K562 (cell line): ENCODE data around the gene CASKIN2. TPM values are rescaled to one million over a fixed set of nuclear protein-coding genes. Genes with fewer than 3 reads are reported as not detected.

Source experiments
- ATAC-seq: fragments of 200-7000 bp; cut with Tn5 transposase; 3 replicates; pipeline ENCODE4 v1.9.1; 2020; ENCODE audit warnings: moderate library complexity
- BruUV-seq: library from RNA; stranded (reverse); fragments of 400-500 nt; replicated peaks from 2 replicates; lab custom pipeline; 2021; lab: Mats Ljungman, UMichigan
- CTCF ChIA-PET: fragments of 300-600 bp; formaldehyde crosslinking; extraction: SDS; loops from one replicate; lab custom pipeline; 2021; ENCODE audit warnings: low intra/inter-chr PET ratio; lab: Yijun Ruan, JAX
- POLR2A ChIA-PET: fragments of 300-600, 350-650 bp; sonication (Branson Sonifier 250); formaldehyde crosslinking; extraction: SDS; loops from one replicate; lab custom pipeline; 2021; ENCODE audit warnings: antibody characterized with exemption, inconsistent platforms; lab: Yijun Ruan, JAX
- DNase-seq, 4 experiments: peaks; one replicate each; pipeline versions ENCODE4 v3.0.0 to v3.0.0-alpha.2; 2011 to 2018; ENCODE audit warnings: low spot score in 3 of 4, mixed read lengths in 3 of 4; ENCODE audit errors: extremely low read depth in 1 of 4
- FAIRE-seq: peaks from 2 replicates; lab custom pipeline; 2011; peaks lifted over from hg19 to GRCh38; lab: Jason Lieb, UNC
- H2AFZ ChIP-seq: 2 replicates; pipeline ENCODE4 v1.6.0; 2011; ENCODE audit warnings: low read depth, low read length, control low read depth, inconsistent platforms
- H3K27ac ChIP-seq: fragments of 200-600 bp; 3 replicates; pipeline ENCODE4 v1.8.0; 2011; ENCODE audit warnings: low read depth, mild to moderate bottlenecking, control low read depth, inconsistent platforms, low read length, moderate library complexity, mixed read lengths; ENCODE audit errors: extremely low read depth
- H3K27me3 ChIP-seq, 2 experiments: fragments of 300-600 bp in 1 of 2; 2 replicates in 1 of 2; 3 replicates in 1 of 2; pipeline versions ENCODE4 v1.6.0 to v1.8.0; 2011; ENCODE audit warnings: inconsistent platforms in 2 of 2, low read length in 2 of 2, mild to moderate bottlenecking in 1 of 2, mixed read lengths in 1 of 2, moderate library complexity in 1 of 2; ENCODE audit not compliant: control insufficient read depth in 2 of 2, insufficient read depth in 2 of 2
- H3K36me3 ChIP-seq: fragments of 300-600 bp; 3 replicates; pipeline ENCODE4 v1.8.0; 2011; ENCODE audit warnings: mild to moderate bottlenecking, low read length, inconsistent platforms; ENCODE audit not compliant: control insufficient read depth, insufficient read depth
- H3K4me1 ChIP-seq, 2 experiments: fragments of 200-600 bp in 1 of 2; replicated peaks in 1 of 2; 2 replicates in 1 of 2; 3 replicates in 1 of 2; pipeline versions ENCODE4 v1.5.1 to v1.8.0; 2011; ENCODE audit warnings: inconsistent platforms in 2 of 2, low read length in 2 of 2, mild to moderate bottlenecking in 1 of 2, mixed read lengths in 1 of 2, moderate library complexity in 1 of 2; ENCODE audit not compliant: control insufficient read depth in 2 of 2, insufficient read depth in 2 of 2
- H3K4me2 ChIP-seq: 2 replicates; pipeline ENCODE4 v1.6.1; 2011; ENCODE audit warnings: low read length, control low read depth, inconsistent platforms, mixed read lengths; ENCODE audit not compliant: insufficient read depth
- H3K4me3 ChIP-seq: fragments of 200-600 bp; sonication (generic), shearing (Covaris generic); 2 replicates; pipeline ENCODE4 v1.5.1; 2016; ENCODE audit warnings: control low read depth, inconsistent platforms
- H3K79me2 ChIP-seq: fragments of 200-600 bp; 3 replicates; pipeline ENCODE4 v1.8.0; 2011; ENCODE audit warnings: low read length, inconsistent platforms; ENCODE audit not compliant: control insufficient read depth, insufficient read depth
- H3K9ac ChIP-seq, 2 experiments: 2 replicates each; pipeline versions ENCODE4 v1.6.0 to v1.6.1; 2011; ENCODE audit warnings: low read depth in 2 of 2, low read length in 2 of 2, control low read depth in 1 of 2, inconsistent platforms in 1 of 2, mild to moderate bottlenecking in 1 of 2, mixed read lengths in 1 of 2; ENCODE audit not compliant: insufficient read depth in 1 of 2
- H3K9me1 ChIP-seq: one replicate; pipeline ENCODE4 v1.6.0; 2011; ENCODE audit warnings: inconsistent platforms, mild to moderate bottlenecking, low read length, moderate library complexity; ENCODE audit not compliant: control insufficient read depth, insufficient read depth
- H3K9me3 ChIP-seq: replicated peaks from 2 replicates; pipeline ENCODE4 v1.5.1; 2011; ENCODE audit warnings: low read depth, low read length, inconsistent platforms; ENCODE audit not compliant: control insufficient read depth, insufficient read depth
- H4K20me1 ChIP-seq: replicated peaks from 2 replicates; pipeline ENCODE4 v1.6.1; 2011; ENCODE audit warnings: low read length, inconsistent platforms, mixed read lengths; ENCODE audit not compliant: control insufficient read depth, insufficient read depth
- HOXB6 ChIP-seq: fragments of 250-450 bp; sonication (Bioruptor Pico); IDR thresholded peaks from 2 replicates; pipeline ENCODE4 v1.5.1; 2022; ENCODE audit warnings: mild to moderate bottlenecking, borderline replicate concordance
- TEAD2 ChIP-seq: fragments of 450-650 bp; IDR thresholded peaks from 2 replicates; pipeline ENCODE4 v1.6.1; 2016; ENCODE audit warnings: missing genetic modification characterization, control low read depth, missing compliant biosample characterization
- ZKSCAN1 ChIP-seq: fragments of 150-350 bp; IDR thresholded peaks from 2 replicates; pipeline ENCODE4 v1.6.1; 2016; ENCODE audit warnings: low read depth, low read length
- WGBS: fragments of 100-300 bp; shearing (Covaris generic); methylation state at CpG from one replicate; pipeline ENCODE4 v1.1.6; 2016; ENCODE audit warnings: low coverage, mixed read lengths; ENCODE audit not compliant: insufficient coverage; ENCODE audit errors: missing lambda C conversion rate; 5-methylcytosine and 5-hydroxymethylcytosine counted together
- in situ Hi-C: fragments of 300-500 bp; cut with MboI; formaldehyde crosslinking; loops from 4 replicates; pipeline ENCODE4 v1.15.0; 2018; ENCODE audit warnings: inconsistent platforms, mixed read lengths
- intact Hi-C: fragments of 100-400 bp; cut with micrococcal nuclease; formaldehyde crosslinking; loops from 2 replicates; pipeline ENCODE4 v1.14.2; 2022
- polyA plus RNA-seq, 8 experiments: library from polyadenylated mRNA; depleted of rRNA in 4 of 8; stranded (reverse) in 5 of 8; unstranded in 3 of 8; fragments of >200 nt; fragmentation: Nextera tagmentation in 2 of 8; fragmentation: Illumina TruSeq in 1 of 8; extraction: Ambion mirVana in 2 of 8; extraction: Trizol in 1 of 8; gene quantifications; 2 replicates each; pipeline versions ENCODE4 v1.2.1 to v1.2.3, GENCODE V29; 2011 to 2014; ENCODE audit warnings: inconsistent platforms in 1 of 8, missing spikeins in 1 of 8
- total RNA-seq, 7 experiments: library from RNA; depleted of rRNA in 6 of 7; stranded (reverse); fragments of >200 nt in 6 of 7; fragmentation: Illumina TruSeq in 2 of 7; extraction: Trizol in 2 of 7; gene quantifications; 2 replicates each; pipeline versions ENCODE4 v1.2.1 to v1.2.3, GENCODE V29; 2011 to 2021; ENCODE audit warnings: low replicate concordance in 1 of 7
- TF ChIP-seq, protein P1 (sequence below): sonication (generic); formaldehyde crosslinking; IDR thresholded peaks from 2 replicates; pipeline ENCODE4 v1.5.0; 2020; ENCODE audit warnings: missing genetic modification reagents

CASKIN2 gene
- total and polyA plus RNA-seq, 9 of the 15 experiments (the other 6 are each of a cell fraction or from before 2014, with no cell fraction given) = 0.01 to 12.2 (median 2.1) TPM

DNA sequence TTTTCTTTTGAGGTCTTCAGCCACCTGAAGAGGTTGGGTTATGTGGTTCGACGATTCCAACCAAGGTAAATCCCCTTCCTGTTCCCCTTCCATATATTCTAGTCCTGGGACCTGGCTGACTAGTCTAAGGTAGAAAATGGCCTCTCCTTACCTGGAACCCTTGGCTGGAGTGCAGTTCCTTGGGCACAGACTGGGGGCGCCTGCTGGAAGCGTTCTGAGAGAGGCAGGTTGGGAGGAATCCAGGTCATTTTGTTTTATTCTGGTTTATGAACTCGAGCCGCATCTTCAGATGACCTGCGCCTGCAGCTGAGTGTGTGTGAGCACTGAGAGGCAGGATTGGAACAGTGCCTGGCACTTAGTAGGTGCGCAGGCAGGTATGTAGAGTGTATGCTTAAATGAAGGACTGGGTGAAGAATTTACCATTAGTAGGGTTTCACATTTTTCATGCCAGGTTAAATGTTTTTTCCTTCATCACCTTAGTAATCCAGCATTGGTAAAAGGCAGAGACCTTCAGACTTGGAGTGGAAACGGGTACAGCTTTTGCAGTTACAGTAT, 3.7 kb upstream of the CASKIN2 start:
- Histone ChIP-seq H3K9me3 (no peaks in the 10 kb centered on the region), H4K20me1 (peaks cover 8% of the 10 kb centered on the region; the same call in 1 of the 2 replicates), H3K9ac (no peak overlapping the region; a peak in 1 of 4 replicates), H2AFZ (no peak overlapping the region), H3K27ac (no peak overlapping the region), H3K27me3 (no peaks in the 10 kb centered on the region), H3K9me1 (peaks cover 5% of the 10 kb centered on the region), H3K4me3 (no peak overlapping the region), H3K4me1 (peaks cover 20 to 43% of the 10 kb centered on the region in 2 experiments; a peak in 4 of 5 replicates), H3K4me2 (no peak overlapping the region), H3K36me3 (peaks cover 55% of the 10 kb centered on the region), H3K79me2 (peaks cover 10% of the 10 kb centered on the region)
- no peak for ATAC-seq
- no peak for FAIRE-seq
- CTCF ChIA-PET = interaction anchor here (0.7 kb wide), 1 partner anchor 115 kb away, joined by 3 read pairs; no protein-coding TSS in a partner anchor
- no peak for DNase-seq
- intact Hi-C loops (loop anchor here (5.0 kb wide), 2 partner anchors 68 to 233 kb away; partner anchors contain the start of gene MYO15B), in situ Hi-C loops (no loop called here)
- POLR2A ChIA-PET = interaction anchor here (1.0 to 1.7 kb wide), 3 partner anchors 7 to 13 kb away, joined by 3 to 4 read pairs (median 3); no protein-coding TSS in a partner anchor
- TF ChIP-seq ZKSCAN1 (peak; percentile 90), HOXB6 (CRISPR knock-in tag) (no peak), TEAD2 (tag) (no peak)
- TF ChIP-seq, protein P1, sequence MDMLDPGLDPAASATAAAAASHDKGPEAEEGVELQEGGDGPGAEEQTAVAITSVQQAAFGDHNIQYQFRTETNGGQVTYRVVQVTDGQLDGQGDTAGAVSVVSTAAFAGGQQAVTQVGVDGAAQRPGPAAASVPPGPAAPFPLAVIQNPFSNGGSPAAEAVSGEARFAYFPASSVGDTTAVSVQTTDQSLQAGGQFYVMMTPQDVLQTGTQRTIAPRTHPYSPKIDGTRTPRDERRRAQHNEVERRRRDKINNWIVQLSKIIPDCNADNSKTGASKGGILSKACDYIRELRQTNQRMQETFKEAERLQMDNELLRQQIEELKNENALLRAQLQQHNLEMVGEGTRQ (CRISPR knock-in tag) = no peak
- BruUV-seq = no TSS peak
- WGBS = 96% methylated on average over 9 of the region's 9 CpGs
